Kidney (tissue), 14 donors: Measurements from ENCODE around the gene CCDC68. TPM values are rescaled to one million over a fixed set of nuclear protein-coding genes. Genes with fewer than 3 reads are reported as not detected.

Source experiments
- DNase-seq, 5 donors: peaks; one replicate each; pipeline ENCODE4 v3.0.0-alpha.2; 2013 to 2020
- FAIRE-seq: peaks from 2 replicates; lab custom pipeline; 2012; peaks lifted over from hg19 to GRCh38; lab: Jason Lieb, UNC
- H3K27ac ChIP-seq, 2 donors: one replicate each; pipeline ENCODE4 v1.7.0; 2013; ENCODE audit warnings: low read depth in 2 of 2, low read length in 2 of 2, inconsistent platforms in 1 of 2
- H3K27me3 ChIP-seq: one replicate; pipeline ENCODE4 v1.7.1; 2013; ENCODE audit warnings: low read length, inconsistent platforms; ENCODE audit not compliant: control insufficient read depth, insufficient read depth
- H3K36me3 ChIP-seq, 3 donors: one replicate each; pipeline versions ENCODE4 v1.7.0 to v1.7.1; 2013; ENCODE audit warnings: low read length in 3 of 3, control low read depth in 1 of 3, inconsistent platforms in 1 of 3; ENCODE audit not compliant: insufficient read depth in 3 of 3, control insufficient read depth in 2 of 3
- H3K4me1 ChIP-seq, 3 donors: one replicate each; pipeline versions ENCODE4 v1.7.0 to v1.7.1; 2013; ENCODE audit warnings: low read length in 3 of 3, inconsistent platforms in 1 of 3, low read depth in 1 of 3; ENCODE audit not compliant: control insufficient read depth in 2 of 3, insufficient read depth in 2 of 3
- H3K4me3 ChIP-seq, 3 donors: one replicate each; pipeline versions ENCODE4 v1.7.0 to v1.8.1; 2013; ENCODE audit warnings: low read length in 3 of 3, control low read depth in 1 of 3, inconsistent platforms in 1 of 3
- H3K9ac ChIP-seq, 3 donors: one replicate each; pipeline versions ENCODE4 v1.7.0 to v1.7.1; 2013; ENCODE audit warnings: low read length in 3 of 3, control low read depth in 1 of 3, inconsistent platforms in 1 of 3
- H3K9me3 ChIP-seq, 3 donors: one replicate each; pipeline versions ENCODE4 v1.7.0 to v1.7.1; 2013; ENCODE audit warnings: low read length in 3 of 3, control low read depth in 1 of 3, inconsistent platforms in 1 of 3; ENCODE audit not compliant: control insufficient read depth in 2 of 3, insufficient read depth in 1 of 3
- intact Hi-C: fragments of 100-400 bp; cut with DNase I; formaldehyde crosslinking; loops from one replicate; pipeline ENCODE4 v1.11.1; 2022
- polyA plus RNA-seq: library from polyadenylated mRNA; stranded (reverse); fragments of 350-450 nt; fragmentation: Illumina TruSeq; extraction: RNeasy Lipid Tissue Mini Kit (QIAGEN cat#74804); gene quantifications from one replicate; pipeline ENCODE4 v1.2.3, GENCODE V29; 2014; ENCODE audit warnings: low read depth, low replicate concordance; ENCODE audit not compliant: insufficient read depth
- total RNA-seq: library from RNA; stranded (reverse); fragmentation: NEBNext Ultra II Directional; extraction: Animal tissue kit (Norgen Biotek cat#: 25700); gene quantifications from one replicate; pipeline ENCODE4 v1.2.1, GENCODE V29; 2021
- TF ChIP-seq, protein P1 (sequence below): IDR thresholded peaks from 3 replicates; pipeline ENCODE4 v1.5.1; 2012; ENCODE audit warnings: mild to moderate bottlenecking, moderate library complexity, borderline replicate concordance; ENCODE audit not compliant: insufficient read depth; ENCODE audit errors: extremely low read depth
- donor health status: control.
- donor health status: control.
- donor health status: control.
- donor health status: control.
- donor health status: control.
- donor health status: DM: yes; HTN: yes; CAD: no.
- donor health status: Normal renal cell carcinoma (clear cell type).

The CCDC68 gene
- total and polyA plus RNA-seq, 2 donors from 2014 or later = 2.6 to 6.1 TPM

DNA sequence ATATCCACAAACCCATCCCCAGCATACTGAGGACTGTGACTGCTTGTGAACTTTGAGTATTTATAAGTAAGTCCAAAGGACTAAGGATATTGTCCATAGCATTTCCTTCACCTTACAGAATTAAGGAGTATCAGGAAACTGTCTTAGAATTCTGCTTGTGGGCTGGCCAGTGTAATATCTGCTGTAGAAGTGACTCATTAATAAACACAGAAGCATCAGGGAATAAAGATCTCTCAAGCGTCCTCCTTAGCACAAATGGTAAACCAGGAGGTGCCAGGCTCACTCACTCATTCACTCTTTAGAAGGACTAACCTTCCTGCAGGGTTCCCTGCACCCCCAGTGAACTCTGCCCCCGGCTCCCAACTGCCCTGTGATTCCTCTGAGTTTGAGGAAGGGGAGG lies 31.0 kb downstream of the CCDC68 start:
- H3K9me3 ChIP-seq = no peaks in the 10 kb centered on the region
- H3K4me1 ChIP-seq = no peaks in the 10 kb centered on the region
- no peak overlapping the region for H3K27ac ChIP-seq
- TF ChIP-seq, protein P1, sequence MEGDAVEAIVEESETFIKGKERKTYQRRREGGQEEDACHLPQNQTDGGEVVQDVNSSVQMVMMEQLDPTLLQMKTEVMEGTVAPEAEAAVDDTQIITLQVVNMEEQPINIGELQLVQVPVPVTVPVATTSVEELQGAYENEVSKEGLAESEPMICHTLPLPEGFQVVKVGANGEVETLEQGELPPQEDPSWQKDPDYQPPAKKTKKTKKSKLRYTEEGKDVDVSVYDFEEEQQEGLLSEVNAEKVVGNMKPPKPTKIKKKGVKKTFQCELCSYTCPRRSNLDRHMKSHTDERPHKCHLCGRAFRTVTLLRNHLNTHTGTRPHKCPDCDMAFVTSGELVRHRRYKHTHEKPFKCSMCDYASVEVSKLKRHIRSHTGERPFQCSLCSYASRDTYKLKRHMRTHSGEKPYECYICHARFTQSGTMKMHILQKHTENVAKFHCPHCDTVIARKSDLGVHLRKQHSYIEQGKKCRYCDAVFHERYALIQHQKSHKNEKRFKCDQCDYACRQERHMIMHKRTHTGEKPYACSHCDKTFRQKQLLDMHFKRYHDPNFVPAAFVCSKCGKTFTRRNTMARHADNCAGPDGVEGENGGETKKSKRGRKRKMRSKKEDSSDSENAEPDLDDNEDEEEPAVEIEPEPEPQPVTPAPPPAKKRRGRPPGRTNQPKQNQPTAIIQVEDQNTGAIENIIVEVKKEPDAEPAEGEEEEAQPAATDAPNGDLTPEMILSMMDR = no peak
- no peaks in the 10 kb centered on the region for H3K27me3 ChIP-seq
- no peak overlapping the region for H3K9ac ChIP-seq
- H3K4me3 ChIP-seq = no peak overlapping the region
- DNase-seq (no peak), FAIRE-seq (no peak)
- no peaks in the 10 kb centered on the region for H3K36me3 ChIP-seq
- intact Hi-C loops = no loop called here

DNA sequence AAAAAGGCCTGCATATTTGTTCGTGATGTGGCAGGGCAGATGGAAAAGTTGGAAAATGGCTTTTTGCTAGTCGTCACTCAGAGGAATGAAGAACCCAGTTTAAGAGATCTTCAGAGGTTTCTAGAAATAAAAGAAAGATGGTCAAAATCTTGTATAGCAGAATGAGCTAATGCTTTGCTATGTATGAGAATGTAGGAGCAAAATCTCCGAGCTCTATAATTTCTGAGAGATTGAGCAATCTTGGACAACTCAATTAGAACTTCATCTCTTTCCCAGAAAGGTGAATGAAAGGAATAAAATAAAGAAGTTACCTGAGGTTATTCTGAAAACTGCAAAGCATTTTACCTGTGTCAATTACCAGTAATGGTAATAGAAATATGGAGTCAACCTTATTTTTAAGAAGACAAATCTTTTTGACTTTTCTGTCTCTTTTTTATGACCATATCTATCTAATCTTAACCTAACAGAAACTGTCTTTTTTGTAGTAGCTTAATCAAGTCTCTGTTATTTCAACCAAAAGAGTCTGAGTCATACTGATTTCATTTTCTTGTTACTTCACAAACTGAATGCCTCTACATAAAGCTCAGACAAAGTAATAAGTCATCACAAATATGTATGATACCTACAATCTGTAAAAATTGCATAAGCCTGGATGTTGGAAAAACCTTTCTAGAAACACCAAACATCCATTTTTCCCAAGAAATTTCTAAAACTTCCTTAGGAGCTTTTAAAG lies 32.5 kb downstream of the CCDC68 start:
- no peaks in the 10 kb centered on the region for H3K36me3 ChIP-seq
- no peak for FAIRE-seq

DNA sequence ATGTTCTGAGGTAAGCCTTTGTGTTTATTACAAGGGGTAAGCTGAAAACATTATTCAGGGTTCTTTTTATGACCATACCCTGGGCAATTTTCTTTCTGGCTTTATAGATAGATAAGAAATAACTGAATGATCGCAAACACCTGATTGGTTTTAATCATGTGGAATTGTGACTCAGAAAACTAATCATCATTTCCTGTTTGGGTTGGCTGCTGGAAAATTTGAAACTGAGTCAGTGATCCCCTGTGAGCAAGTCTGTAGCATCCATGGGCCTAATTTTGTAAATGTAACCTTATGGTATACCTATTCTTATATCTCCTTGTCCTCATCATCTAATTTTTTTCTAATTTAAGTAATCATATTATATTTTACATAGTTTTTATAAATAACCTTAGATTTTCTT lies 34.3 kb downstream of the CCDC68 start:
- H3K27ac ChIP-seq = no peak overlapping the region
- H3K9me3 ChIP-seq = no peaks in the 10 kb centered on the region
- TF ChIP-seq, protein P1 = no peak
- no peaks in the 10 kb centered on the region for H3K4me1 ChIP-seq
- DNase-seq (no peak), FAIRE-seq (no peak)
- H3K36me3 ChIP-seq = no peaks in the 10 kb centered on the region
- H3K4me3 ChIP-seq = no peak overlapping the region
- intact Hi-C loops = no loop called here
- H3K9ac ChIP-seq = no peak overlapping the region
- no peaks in the 10 kb centered on the region for H3K27me3 ChIP-seq

More for the DNA sequence above, 32.5 kb downstream of the CCDC68 start:
- Histone ChIP-seq H3K9me3 (no peaks in the 10 kb centered on the region), H3K4me3 (no peak overlapping the region), H3K27ac (no peak overlapping the region), H3K4me1 (no peaks in the 10 kb centered on the region), H3K27me3 (no peaks in the 10 kb centered on the region), H3K9ac (no peak overlapping the region)
- intact Hi-C loops = no loop called here
- TF ChIP-seq, protein P1 = no peak
- DNase-seq = no peak
